HG03442 (cell line): ENCODE data around the gene ARHGAP12.
"Not testable (repeated sequence)": the region's sequence is repeated elsewhere in the genome, so short reads cannot be mapped to it uniquely, and the experiment has no call there.

Experiments used
- ATAC-seq: cut with Tn5 transposase; IDR thresholded peaks from one replicate; pipeline ENCODE4 v1.9.1; 2021; ENCODE audit warnings: mild to moderate bottlenecking, moderate library complexity; ENCODE audit not compliant: unreplicated experiment

Gene ARHGAP12

GRCh38 chr10:31927565-31927883 is 1.1 kb downstream of the ARHGAP12 start:
- ATAC-seq, result no peak

GRCh38 chr10:31926765-31927564 is 1.7 kb downstream of the ARHGAP12 start:
- no peak for ATAC-seq

GRCh38 chr10:31926160-31926559 is 2.5 kb downstream of the ARHGAP12 start:
- ATAC-seq, result no peak

GRCh38 chr10:31924833-31925232 is 3.8 kb downstream of the ARHGAP12 start:
- no peak for ATAC-seq

GRCh38 chr10:31923389-31923788 is 5.2 kb downstream of the ARHGAP12 start:
- ATAC-seq, result no peak

- ATAC-seq, result peak; percentile 73
Observed at GRCh38 chr10:31921031-31921430, 7.6 kb downstream of the ARHGAP12 start.

- peak; percentile 53 for ATAC-seq
Observed at GRCh38 chr10:31920538-31920937, 8.1 kb downstream of the ARHGAP12 start.

- ATAC-seq, result no peak
Observed at GRCh38 chr10:31918671-31919409, 9.8 kb downstream of the ARHGAP12 start.

- no peak for ATAC-seq
Observed at GRCh38 chr10:31914370-31914769, 14.3 kb downstream of the ARHGAP12 start.

- no peak for ATAC-seq
Observed at GRCh38 chr10:31912898-31913850, 15.5 kb downstream of the ARHGAP12 start.

GRCh38 chr10:31912289-31912688 is 16.3 kb downstream of the ARHGAP12 start:
- no peak for ATAC-seq

GRCh38 chr10:31910016-31910415 is 18.6 kb downstream of the ARHGAP12 start:
- no peak for ATAC-seq

GRCh38 chr10:31908157-31908556 is 20.5 kb downstream of the ARHGAP12 start:
- ATAC-seq, result no peak

GRCh38 chr10:31906039-31906438 is 22.6 kb downstream of the ARHGAP12 start:
- no peak for ATAC-seq

GRCh38 chr10:31905586-31905985 is 23.0 kb downstream of the ARHGAP12 start:
- ATAC-seq, result no peak

GRCh38 chr10:31902625-31903024 is 26.0 kb downstream of the ARHGAP12 start:
- ATAC-seq, result no peak

GRCh38 chr10:31897506-31897905 is 31.1 kb downstream of the ARHGAP12 start:
- no peak for ATAC-seq

- no peak for ATAC-seq
Observed at GRCh38 chr10:31896968-31897384, 31.7 kb downstream of the ARHGAP12 start.

GRCh38 chr10:31895722-31896121 is 32.9 kb downstream of the ARHGAP12 start:
- ATAC-seq, result not testable (repeated sequence)

- ATAC-seq, result no peak
Observed at GRCh38 chr10:31888442-31888841, 40.2 kb downstream of the ARHGAP12 start.

GRCh38 chr10:31887850-31888249 is 40.8 kb downstream of the ARHGAP12 start:
- ATAC-seq, result no peak
